HCT116 (cell line): ENCODE measurements around the gene SECISBP2. TPM values are rescaled to one million over a fixed set of nuclear protein-coding genes. Genes with fewer than 3 reads are reported as not detected.

ENCODE experiments used
- ATAC-seq: fragments of 200-7000 bp; cut with Tn5 transposase; 2 replicates; pipeline ENCODE4 v1.9.1; 2020; ENCODE audit warnings: mild to moderate bottlenecking, moderate library complexity
- BruUV-seq: library from RNA; stranded (reverse); fragments of 400-500 nt; replicated peaks from 2 replicates; lab custom pipeline; 2021; lab: Mats Ljungman, UMichigan
- CTCF ChIA-PET: fragments of 300-600 bp; sonication (Branson Sonifier 250); formaldehyde crosslinking; loops from one replicate; lab custom pipeline; 2021; ENCODE audit warnings: antibody characterized with exemption; lab: Charles Lee
- POLR2A ChIA-PET: fragments of 300-600, 350-600 bp; sonication (Branson Sonifier 250); formaldehyde crosslinking; loops from one replicate; lab custom pipeline; 2021; ENCODE audit warnings: antibody characterized with exemption; lab: Charles Lee
- RAD21 ChIA-PET, 2 experiments: fragments of 300-600 bp; sonication (Branson Sonifier 250); formaldehyde crosslinking; loops; one replicate each; lab custom pipeline; 2023; ENCODE audit warnings: low total read pairs in 2 of 2; ENCODE audit not compliant: uncharacterized antibody in 2 of 2, unreplicated experiment in 2 of 2, low non-redundant PET in 1 of 2; lab: Charles Lee
- DNase-seq: peaks from one replicate; pipeline ENCODE4 v3.0.0-alpha.2; 2010; ENCODE audit warnings: low read depth, low spot score
- H2AFZ ChIP-seq: fragments of 200-600 bp; shearing (Covaris generic), sonication (generic); 2 replicates; pipeline ENCODE4 v1.6.1; 2017; ENCODE audit warnings: low read depth, mixed run types, mixed read lengths, antibody characterized with exemption, low read length; ENCODE audit not compliant: poor library complexity, severe bottlenecking
- H3K27ac ChIP-seq: 2 replicates; pipeline ENCODE4 v1.5.1; 2012; ENCODE audit warnings: low read depth, low read length
- H3K27me3 ChIP-seq: fragments of 200-600 bp; sonication (generic); 2 replicates; pipeline ENCODE4 v1.6.1; 2016; ENCODE audit warnings: mixed run types, low read length, mixed read lengths; ENCODE audit not compliant: insufficient read depth
- H3K36me3 ChIP-seq, 2 experiments: fragments of 200-500 bp in 1 of 2; fragments of 200-600 bp in 1 of 2; sonication (Bioruptor generic) in 1 of 2; sonication (generic) in 1 of 2; 2 replicates each; pipeline versions ENCODE4 v1.5.1 to v1.6.1; 2014 to 2016; ENCODE audit warnings: low read length in 2 of 2, inconsistent platforms in 1 of 2, mixed read lengths in 1 of 2, mixed run types in 1 of 2; ENCODE audit not compliant: insufficient read depth in 2 of 2, control insufficient read depth in 1 of 2
- H3K4me1 ChIP-seq, 2 experiments: fragments of 200-600 bp in 1 of 2; sonication (generic) in 1 of 2; 2 replicates each; pipeline versions ENCODE4 v1.5.1 to v1.6.1; 2012 to 2017; ENCODE audit warnings: low read length in 2 of 2, inconsistent platforms in 1 of 2, mild to moderate bottlenecking in 1 of 2, mixed read lengths in 1 of 2, mixed run types in 1 of 2, moderate library complexity in 1 of 2; ENCODE audit not compliant: insufficient read depth in 2 of 2, control insufficient read depth in 1 of 2
- H3K4me2 ChIP-seq: fragments of 200-600 bp; sonication (generic); 2 replicates; pipeline ENCODE4 v1.6.1; 2017; ENCODE audit warnings: mixed run types, low read length, mixed read lengths
- H3K4me3 ChIP-seq, 2 experiments: fragments of 200-600 bp in 1 of 2; sonication (generic) in 1 of 2; replicated peaks in 1 of 2; 2 replicates each; pipeline ENCODE4 v1.5.1; 2011 to 2016; ENCODE audit warnings: low read length in 2 of 2, control low read depth in 1 of 2, low read depth in 1 of 2, mild to moderate bottlenecking in 1 of 2, mixed read lengths in 1 of 2, mixed run types in 1 of 2
- H3K79me2 ChIP-seq: fragments of 200-600 bp; sonication (generic); 2 replicates; pipeline ENCODE4 v1.6.1; 2017; ENCODE audit warnings: mild to moderate bottlenecking, mixed run types, low read length, moderate library complexity, mixed read lengths; ENCODE audit not compliant: insufficient read depth
- H3K9ac ChIP-seq: fragments of 200-600 bp; sonication (generic); 2 replicates; pipeline ENCODE4 v1.6.1; 2016; ENCODE audit warnings: low read length, mixed read lengths
- H3K9me2 ChIP-seq: fragments of 200-600 bp; sonication (generic), shearing (Covaris generic); 2 replicates; pipeline ENCODE4 v1.6.1; 2017; ENCODE audit warnings: mixed run types, mild to moderate bottlenecking, moderate library complexity; ENCODE audit not compliant: insufficient read depth
- H3K9me3 ChIP-seq, 2 experiments: fragments of 200-500 bp in 1 of 2; fragments of 200-600 bp in 1 of 2; sonication (Bioruptor generic) in 1 of 2; sonication (generic) in 1 of 2; 2 replicates each; pipeline ENCODE4 v1.6.1; 2014 to 2017; ENCODE audit warnings: low read length in 2 of 2, mixed read lengths in 2 of 2, inconsistent platforms in 1 of 2, low read depth in 1 of 2, mild to moderate bottlenecking in 1 of 2, mixed run types in 1 of 2, moderate library complexity in 1 of 2; ENCODE audit not compliant: control insufficient read depth in 1 of 2, insufficient read depth in 1 of 2
- H4K20me1 ChIP-seq: fragments of 200-600 bp; sonication (generic), shearing (Covaris generic); 2 replicates; pipeline ENCODE4 v1.6.1; 2017; ENCODE audit warnings: mixed run types, mild to moderate bottlenecking, moderate library complexity; ENCODE audit not compliant: insufficient read depth
- CEBPB ChIP-seq: IDR thresholded peaks from 2 replicates; pipeline ENCODE4 v1.6.1; 2012; ENCODE audit warnings: low read depth
- ELF1 ChIP-seq: IDR thresholded peaks from 2 replicates; pipeline ENCODE4 v1.6.1; 2012; ENCODE audit warnings: low read depth, borderline replicate concordance
- EZH2 ChIP-seq: fragments of 200-600 bp; sonication (generic); IDR thresholded peaks from 2 replicates; pipeline ENCODE4 v1.6.1; 2017; ENCODE audit warnings: antibody characterized with exemption, mixed run types
- EZH2phosphoT487 ChIP-seq: fragments of 200-600 bp; IDR thresholded peaks from 2 replicates; pipeline ENCODE4 v1.6.1; 2018; ENCODE audit warnings: antibody characterized with exemption, borderline replicate concordance
- FOSL1 ChIP-seq: IDR thresholded peaks from 2 replicates; pipeline ENCODE4 v1.6.1; 2012; ENCODE audit warnings: low read depth
- JUND ChIP-seq: IDR thresholded peaks from 2 replicates; pipeline ENCODE4 v1.6.1; 2012
- POLR2A ChIP-seq: IDR thresholded peaks from 2 replicates; pipeline ENCODE4 v1.7.0; 2011; ENCODE audit warnings: borderline replicate concordance; ENCODE audit not compliant: insufficient read depth, insufficient read length; ENCODE audit errors: extremely low read depth
- RAD21 ChIP-seq: IDR thresholded peaks from 2 replicates; pipeline ENCODE4 v1.6.1; 2012; ENCODE audit warnings: low read depth, mild to moderate bottlenecking
- SIN3A ChIP-seq: IDR thresholded peaks from 2 replicates; pipeline ENCODE4 v1.6.1; 2012; ENCODE audit warnings: low read depth
- SP1 ChIP-seq: IDR thresholded peaks from 2 replicates; pipeline ENCODE4 v1.6.1; 2012; ENCODE audit warnings: low read depth
- SRF ChIP-seq: IDR thresholded peaks from 2 replicates; pipeline ENCODE4 v1.6.1; 2012; ENCODE audit warnings: low read depth
- TCF7L2 ChIP-seq: IDR thresholded peaks from 2 replicates; pipeline ENCODE4 v1.7.0; 2011; ENCODE audit warnings: borderline replicate concordance, inconsistent platforms; ENCODE audit not compliant: insufficient read depth, insufficient read length; ENCODE audit errors: extremely low read depth
- YY1 ChIP-seq: IDR thresholded peaks from 2 replicates; pipeline ENCODE4 v1.6.1; 2011; ENCODE audit warnings: low read length, low read depth, moderate library complexity, mild to moderate bottlenecking; ENCODE audit not compliant: insufficient replicate concordance; ENCODE audit errors: extremely low read depth
- ZNF274 ChIP-seq: fragments of 200-500 bp; sonication (Bioruptor generic); IDR thresholded peaks from 2 replicates; pipeline ENCODE4 v1.6.1; 2014; ENCODE audit warnings: mild to moderate bottlenecking, low read depth, low read length, inconsistent platforms
- intact Hi-C: fragments of 100-400 bp; cut with micrococcal nuclease; formaldehyde crosslinking; loops from 2 replicates; pipeline ENCODE4 v1.10.0; 2022
- total RNA-seq: library from RNA; stranded (reverse); gene quantifications from one replicate; pipeline ENCODE4 v1.2.1, GENCODE V29; 2021; ENCODE audit not compliant: unreplicated experiment
- TF ChIP-seq, protein P1 (sequence below), 3 experiments: fragments of 200-600 bp in 1 of 3; sonication (generic) in 1 of 3; IDR thresholded peaks in 2 of 3; conservative IDR thresholded peaks in 1 of 3; 2 replicates each; pipeline ENCODE4 v1.5.1; 2012 to 2017; ENCODE audit warnings: low read depth in 2 of 3, low read length in 2 of 3, antibody characterized with exemption in 1 of 3, borderline replicate concordance in 1 of 3, control low read depth in 1 of 3, mild to moderate bottlenecking in 1 of 3, mixed read lengths in 1 of 3, mixed run types in 1 of 3, moderate library complexity in 1 of 3; ENCODE audit not compliant: insufficient read depth in 1 of 3
- TF ChIP-seq, protein P2 (sequence below): IDR thresholded peaks from 2 replicates; pipeline ENCODE4 v1.6.1; 2012
- TF ChIP-seq, protein P3 (sequence below): IDR thresholded peaks from 2 replicates; pipeline ENCODE4 v1.6.1; 2011; ENCODE audit warnings: mild to moderate bottlenecking, low read length, moderate library complexity; ENCODE audit not compliant: insufficient replicate concordance; ENCODE audit errors: extremely low read depth
- TF ChIP-seq, protein P4 (sequence below): IDR thresholded peaks from 2 replicates; pipeline ENCODE4 v1.6.1; 2012

SECISBP2 gene
- total RNA-seq, 1 experiment from 2014 or later = 41.6 TPM

DNA sequence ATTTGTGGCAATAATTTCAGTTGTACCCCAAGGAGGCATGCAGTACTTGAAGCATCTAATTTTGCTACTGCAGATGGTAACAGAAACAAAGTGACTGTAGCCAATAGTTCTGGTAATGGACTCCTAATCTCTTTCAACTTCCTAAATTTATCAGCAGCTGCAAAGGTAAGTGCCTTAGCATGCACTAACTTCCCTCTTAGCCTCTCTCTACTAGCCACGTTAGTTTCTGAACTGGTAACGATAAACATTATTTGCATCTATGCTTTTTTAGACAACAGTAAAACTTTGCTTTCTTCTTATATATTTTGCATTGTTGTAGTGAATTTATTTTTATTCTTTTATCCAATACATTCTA is 13.5 kb upstream of the SECISBP2 start:
- Histone ChIP-seq H2AFZ (no peak overlapping the region), H3K4me1 (peaks cover 5 to 11% of the 10 kb centered on the region in 2 experiments), H3K79me2 (peaks cover 3% of the 10 kb centered on the region; the same call in 1 of the 2 replicates), H3K27me3 (no peaks in the 10 kb centered on the region), H3K36me3 (no peaks in the 10 kb centered on the region), H3K9me2 (no peaks in the 10 kb centered on the region)
- intact Hi-C loops = no loop called here
- POLR2A ChIA-PET = no interaction called here
- TF ChIP-seq ELF1 (no peak), TCF7L2 (no peak), CEBPB (no peak), EZH2phosphoT487 (no peak), YY1 (no peak), SIN3A (no peak), RAD21 (no peak), JUND (no peak), EZH2 (no peak), POLR2A (no peak), FOSL1 (no peak), SRF (no peak), ZNF274 (no peak), SP1 (no peak)
- TF ChIP-seq, protein P1, sequence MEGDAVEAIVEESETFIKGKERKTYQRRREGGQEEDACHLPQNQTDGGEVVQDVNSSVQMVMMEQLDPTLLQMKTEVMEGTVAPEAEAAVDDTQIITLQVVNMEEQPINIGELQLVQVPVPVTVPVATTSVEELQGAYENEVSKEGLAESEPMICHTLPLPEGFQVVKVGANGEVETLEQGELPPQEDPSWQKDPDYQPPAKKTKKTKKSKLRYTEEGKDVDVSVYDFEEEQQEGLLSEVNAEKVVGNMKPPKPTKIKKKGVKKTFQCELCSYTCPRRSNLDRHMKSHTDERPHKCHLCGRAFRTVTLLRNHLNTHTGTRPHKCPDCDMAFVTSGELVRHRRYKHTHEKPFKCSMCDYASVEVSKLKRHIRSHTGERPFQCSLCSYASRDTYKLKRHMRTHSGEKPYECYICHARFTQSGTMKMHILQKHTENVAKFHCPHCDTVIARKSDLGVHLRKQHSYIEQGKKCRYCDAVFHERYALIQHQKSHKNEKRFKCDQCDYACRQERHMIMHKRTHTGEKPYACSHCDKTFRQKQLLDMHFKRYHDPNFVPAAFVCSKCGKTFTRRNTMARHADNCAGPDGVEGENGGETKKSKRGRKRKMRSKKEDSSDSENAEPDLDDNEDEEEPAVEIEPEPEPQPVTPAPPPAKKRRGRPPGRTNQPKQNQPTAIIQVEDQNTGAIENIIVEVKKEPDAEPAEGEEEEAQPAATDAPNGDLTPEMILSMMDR (IDR thresholded peaks at IDR 0.05 in 2 of 3, conservative IDR thresholded peaks at IDR 0.05 in 1 of 3; ENCODE audit: borderline replicate concordance in 1 of 3, insufficient read depth in 1 of 3, low read depth in 2 of 3, low read length in 2 of 3) = no peak
- TF ChIP-seq, protein P2, sequence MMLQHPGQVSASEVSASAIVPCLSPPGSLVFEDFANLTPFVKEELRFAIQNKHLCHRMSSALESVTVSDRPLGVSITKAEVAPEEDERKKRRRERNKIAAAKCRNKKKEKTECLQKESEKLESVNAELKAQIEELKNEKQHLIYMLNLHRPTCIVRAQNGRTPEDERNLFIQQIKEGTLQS = no peak
- TF ChIP-seq, protein P3, sequence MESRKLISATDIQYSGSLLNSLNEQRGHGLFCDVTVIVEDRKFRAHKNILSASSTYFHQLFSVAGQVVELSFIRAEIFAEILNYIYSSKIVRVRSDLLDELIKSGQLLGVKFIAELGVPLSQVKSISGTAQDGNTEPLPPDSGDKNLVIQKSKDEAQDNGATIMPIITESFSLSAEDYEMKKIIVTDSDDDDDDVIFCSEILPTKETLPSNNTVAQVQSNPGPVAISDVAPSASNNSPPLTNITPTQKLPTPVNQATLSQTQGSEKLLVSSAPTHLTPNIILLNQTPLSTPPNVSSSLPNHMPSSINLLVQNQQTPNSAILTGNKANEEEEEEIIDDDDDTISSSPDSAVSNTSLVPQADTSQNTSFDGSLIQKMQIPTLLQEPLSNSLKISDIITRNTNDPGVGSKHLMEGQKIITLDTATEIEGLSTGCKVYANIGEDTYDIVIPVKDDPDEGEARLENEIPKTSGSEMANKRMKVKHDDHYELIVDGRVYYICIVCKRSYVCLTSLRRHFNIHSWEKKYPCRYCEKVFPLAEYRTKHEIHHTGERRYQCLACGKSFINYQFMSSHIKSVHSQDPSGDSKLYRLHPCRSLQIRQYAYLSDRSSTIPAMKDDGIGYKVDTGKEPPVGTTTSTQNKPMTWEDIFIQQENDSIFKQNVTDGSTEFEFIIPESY = no peak
- TF ChIP-seq, protein P4, sequence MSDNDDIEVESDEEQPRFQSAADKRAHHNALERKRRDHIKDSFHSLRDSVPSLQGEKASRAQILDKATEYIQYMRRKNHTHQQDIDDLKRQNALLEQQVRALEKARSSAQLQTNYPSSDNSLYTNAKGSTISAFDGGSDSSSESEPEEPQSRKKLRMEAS = no peak
- TF ChIP-seq, all 23 proteins: peak for 0
- DNase-seq (no peak), ATAC-seq (no peak)
- H4K20me1 ChIP-seq = no peaks in the 10 kb centered on the region
- H3K4me2 ChIP-seq = no peak overlapping the region
- H3K9me3 ChIP-seq = no peaks in the 10 kb centered on the region
- no TSS peak for BruUV-seq
- RAD21 ChIA-PET = no interaction called here
- H3K9ac ChIP-seq = no peak overlapping the region
- H3K4me3 ChIP-seq = no peak overlapping the region
- no peak overlapping the region for H3K27ac ChIP-seq
- CTCF ChIA-PET = no interaction called here
